Psoas muscle (tissue), 8 donors: ENCODE data around the gene ARHGEF10L. TPM values are rescaled to one million over a fixed set of nuclear protein-coding genes. Genes with fewer than 3 reads are reported as not detected.

Experiments used
- ATAC-seq, 4 donors: fragments of 200-7000 bp; cut with Tn5 transposase; one replicate each; pipeline ENCODE4 v1.9.1; 2020; ENCODE audit warnings: moderate library complexity in 3 of 4, mild to moderate bottlenecking in 2 of 4
- DNase-seq, 2 donors: peaks; one replicate each; pipeline ENCODE4 v3.0.0-alpha.2; 2020
- H3K27ac ChIP-seq: fragments of 200-600 bp; one replicate; pipeline ENCODE4 v1.8.0; 2022
- H3K27me3 ChIP-seq, 3 donors: fragments of 200-600 bp in 1 of 3; one replicate each; pipeline versions ENCODE4 v1.6.1 to v1.8.0; 2013 to 2022; ENCODE audit warnings: low read length in 2 of 3, mild to moderate bottlenecking in 2 of 3, moderate library complexity in 1 of 3; ENCODE audit not compliant: insufficient read depth in 3 of 3
- H3K36me3 ChIP-seq, 2 donors: fragments of 200-600 bp in 1 of 2; one replicate each; pipeline versions ENCODE4 v1.6.1 to v1.8.0; 2013 to 2022; ENCODE audit warnings: low read depth in 1 of 2, mild to moderate bottlenecking in 1 of 2, moderate library complexity in 1 of 2; ENCODE audit not compliant: insufficient read depth in 1 of 2
- H3K4me1 ChIP-seq: fragments of 200-600 bp; one replicate; pipeline ENCODE4 v1.8.0; 2022
- H3K4me3 ChIP-seq: fragments of 200-600 bp; one replicate; pipeline ENCODE4 v1.8.0; 2022; ENCODE audit warnings: mild to moderate bottlenecking
- H3K9me3 ChIP-seq: fragments of 200-600 bp; one replicate; pipeline ENCODE4 v1.8.0; 2022
- WGBS, 3 donors: extraction: QIAGEN DNeasy Blood & Tissue Kit; methylation state at CpG; one replicate each; pipeline versions ENCODE4 v1.1.6 to v1.1.7; 2013; 5-methylcytosine and 5-hydroxymethylcytosine counted together
- intact Hi-C, 2 donors: fragments of 100-400 bp; cut with DNase I; formaldehyde crosslinking; loops; one replicate each; pipeline versions ENCODE4 v1.11.0 to v1.14.2; 2022
- polyA plus RNA-seq, 3 donors: library from polyadenylated mRNA; stranded (reverse); fragments of 200-250 nt; gene quantifications; one replicate each; pipeline ENCODE4 v1.2.3, GENCODE V29; 2013
- total RNA-seq, 4 donors: library from RNA; stranded (reverse); fragmentation: NEBNext Ultra II Directional in 2 of 4; extraction: Animal tissue kit (Norgen Biotek cat#: 25700) in 2 of 4; gene quantifications; one replicate each; pipeline versions ENCODE4 v1.2.1 to v1.2.4, GENCODE V29; 2021 to 2023
- TF ChIP-seq, protein P1 (sequence below): fragments of 200-600 bp; IDR thresholded peaks from one replicate; pipeline ENCODE4 v1.8.0; 2022; ENCODE audit warnings: antibody characterized with exemption
- donor health status: healthy with polysubstance abuse.
- donor health status: DM: no; HTN: no; CAD: no; lungs with moderate emphysema.
- donor health status: Bipolar disorder and iron deficiency.
- donor health status: healthy.
- donor health status: DM: yes; HTN: yes; CAD: no.
- donor health status: DM: no; HTN: no; CAD: no.
- donor health status: DM: no; HTN: no; CAD: no.
- donor health status: DM: yes; HTN: yes; CAD: no.

ARHGEF10L gene
- total and polyA plus RNA-seq, 7 donors = 18.8 to 108 (median 37.1) TPM

DNA sequence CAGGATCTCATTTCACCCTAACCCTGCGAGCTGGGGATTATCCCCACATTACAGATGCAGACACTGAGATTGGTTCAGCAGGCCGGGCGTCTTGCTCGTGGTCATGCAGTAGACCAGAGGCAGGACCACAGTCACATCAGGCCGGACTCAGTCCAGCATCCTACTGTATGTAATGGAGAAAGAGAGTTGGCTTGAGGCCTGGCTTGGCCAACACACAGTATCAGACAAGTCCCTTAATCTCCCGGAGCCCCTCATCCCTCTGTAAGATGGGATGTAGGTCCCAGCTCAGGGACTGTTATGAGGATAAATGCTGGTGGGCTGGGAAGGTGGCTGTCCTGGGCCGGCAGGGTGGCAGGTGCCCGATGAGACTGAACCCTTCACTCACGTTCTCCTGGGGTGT is 149.5 kb downstream of the ARHGEF10L start:
- ATAC-seq (peak in 2 of 4 donors; percentile 20 to 25), DNase-seq (no peak)
- Histone ChIP-seq H3K9me3 (no peaks in the 10 kb centered on the region), H3K27me3 (no peaks in the 10 kb centered on the region), H3K4me3 (no peak overlapping the region), H3K36me3 (peaks cover 0 to 63% of the 10 kb centered on the region in 2 donors), H3K4me1 (peaks cover 5% of the 10 kb centered on the region), H3K27ac (no peak overlapping the region)
- TF ChIP-seq, protein P1, sequence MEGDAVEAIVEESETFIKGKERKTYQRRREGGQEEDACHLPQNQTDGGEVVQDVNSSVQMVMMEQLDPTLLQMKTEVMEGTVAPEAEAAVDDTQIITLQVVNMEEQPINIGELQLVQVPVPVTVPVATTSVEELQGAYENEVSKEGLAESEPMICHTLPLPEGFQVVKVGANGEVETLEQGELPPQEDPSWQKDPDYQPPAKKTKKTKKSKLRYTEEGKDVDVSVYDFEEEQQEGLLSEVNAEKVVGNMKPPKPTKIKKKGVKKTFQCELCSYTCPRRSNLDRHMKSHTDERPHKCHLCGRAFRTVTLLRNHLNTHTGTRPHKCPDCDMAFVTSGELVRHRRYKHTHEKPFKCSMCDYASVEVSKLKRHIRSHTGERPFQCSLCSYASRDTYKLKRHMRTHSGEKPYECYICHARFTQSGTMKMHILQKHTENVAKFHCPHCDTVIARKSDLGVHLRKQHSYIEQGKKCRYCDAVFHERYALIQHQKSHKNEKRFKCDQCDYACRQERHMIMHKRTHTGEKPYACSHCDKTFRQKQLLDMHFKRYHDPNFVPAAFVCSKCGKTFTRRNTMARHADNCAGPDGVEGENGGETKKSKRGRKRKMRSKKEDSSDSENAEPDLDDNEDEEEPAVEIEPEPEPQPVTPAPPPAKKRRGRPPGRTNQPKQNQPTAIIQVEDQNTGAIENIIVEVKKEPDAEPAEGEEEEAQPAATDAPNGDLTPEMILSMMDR = no peak
- intact Hi-C loops = no loop called here
- WGBS, 3 donors = 79 to 87% (median 80%) methylated on average over 9 of the region's 9 CpGs

DNA sequence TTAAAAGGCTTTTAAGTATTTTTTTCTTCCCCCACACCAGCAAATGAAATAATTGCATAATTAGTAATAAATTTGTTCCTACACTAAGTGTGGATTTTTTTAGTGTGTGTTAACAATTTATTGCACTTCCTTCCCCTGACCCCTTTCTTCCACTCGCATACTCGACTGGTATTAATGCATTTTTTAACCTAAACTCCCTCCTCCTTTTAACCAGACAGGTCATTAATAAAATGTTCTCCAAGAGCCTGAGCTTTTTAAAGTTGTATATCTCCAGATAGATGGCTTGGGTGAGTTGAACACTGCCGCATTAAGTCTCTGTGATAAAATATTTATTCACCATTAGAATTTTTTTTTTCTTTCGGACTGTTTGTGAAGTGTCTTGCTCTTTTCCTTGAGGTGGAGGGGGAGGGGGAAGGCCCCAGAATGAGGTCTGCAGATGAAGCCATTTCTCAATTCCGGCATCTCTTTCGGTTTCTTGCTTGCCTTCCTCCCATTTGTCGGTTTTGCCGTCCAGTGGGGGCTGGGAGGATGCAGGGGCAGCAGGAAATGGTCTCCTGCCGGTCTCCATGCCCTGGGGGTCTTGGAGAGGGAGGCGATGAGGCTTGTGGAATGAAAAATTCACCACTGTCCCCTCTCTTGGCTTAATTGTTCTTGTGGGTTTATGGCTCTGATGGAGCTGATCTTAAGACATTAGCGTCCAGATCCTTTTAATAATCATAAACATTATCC is 151.6 kb downstream of the ARHGEF10L start:
- intact Hi-C loops = no loop called here
- 62 to 72% (median 69%) methylated on average over 11 of the region's 11 CpGs for WGBS, 3 donors

DNA sequence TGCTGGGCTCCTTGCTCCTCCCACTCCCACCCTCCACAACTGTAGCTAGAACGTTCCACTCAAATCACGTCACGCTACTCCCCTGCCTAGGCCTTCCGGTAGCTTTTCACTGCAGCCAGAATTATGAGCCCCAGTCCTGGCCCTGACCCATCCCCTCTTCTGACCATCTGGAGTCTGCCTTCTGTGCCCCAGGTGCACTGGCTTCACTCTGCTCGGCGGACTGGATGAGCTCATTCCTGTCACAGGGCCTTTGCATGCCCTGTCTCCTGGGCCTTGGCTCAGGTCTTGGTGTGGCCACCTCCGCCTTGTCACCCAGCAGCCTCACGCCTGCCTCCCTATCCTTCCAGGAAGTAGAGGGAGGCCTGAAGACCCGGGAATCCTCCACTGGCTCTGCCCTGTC is 153.1 kb downstream of the ARHGEF10L start:
- TF ChIP-seq, protein P1 = no peak
- H3K4me1 ChIP-seq = no peaks in the 10 kb centered on the region
- 60 to 74% (median 65%) methylated on average over 9 of the region's 9 CpGs for WGBS, 3 donors
- DNase-seq (no peak), ATAC-seq (no peak)
- H3K36me3 ChIP-seq = peaks cover 0 to 78% of the 10 kb centered on the region in 2 donors
- no peaks in the 10 kb centered on the region for H3K9me3 ChIP-seq
- H3K27ac ChIP-seq = no peak overlapping the region
- H3K4me3 ChIP-seq = no peak overlapping the region
- intact Hi-C loops = no loop called here
- H3K27me3 ChIP-seq = no peaks in the 10 kb centered on the region

More for the DNA sequence above, 151.6 kb downstream of the ARHGEF10L start:
- H3K4me3 ChIP-seq = no peak overlapping the region
- ATAC-seq (no peak), DNase-seq (no peak)
- H3K4me1 ChIP-seq = peaks cover under 1% of the 10 kb centered on the region
- no peaks in the 10 kb centered on the region for H3K27me3 ChIP-seq
- peaks cover 0 to 73% of the 10 kb centered on the region in 2 donors for H3K36me3 ChIP-seq
- H3K9me3 ChIP-seq = no peaks in the 10 kb centered on the region
- H3K27ac ChIP-seq = no peak overlapping the region
- TF ChIP-seq, protein P1 = no peak

DNA sequence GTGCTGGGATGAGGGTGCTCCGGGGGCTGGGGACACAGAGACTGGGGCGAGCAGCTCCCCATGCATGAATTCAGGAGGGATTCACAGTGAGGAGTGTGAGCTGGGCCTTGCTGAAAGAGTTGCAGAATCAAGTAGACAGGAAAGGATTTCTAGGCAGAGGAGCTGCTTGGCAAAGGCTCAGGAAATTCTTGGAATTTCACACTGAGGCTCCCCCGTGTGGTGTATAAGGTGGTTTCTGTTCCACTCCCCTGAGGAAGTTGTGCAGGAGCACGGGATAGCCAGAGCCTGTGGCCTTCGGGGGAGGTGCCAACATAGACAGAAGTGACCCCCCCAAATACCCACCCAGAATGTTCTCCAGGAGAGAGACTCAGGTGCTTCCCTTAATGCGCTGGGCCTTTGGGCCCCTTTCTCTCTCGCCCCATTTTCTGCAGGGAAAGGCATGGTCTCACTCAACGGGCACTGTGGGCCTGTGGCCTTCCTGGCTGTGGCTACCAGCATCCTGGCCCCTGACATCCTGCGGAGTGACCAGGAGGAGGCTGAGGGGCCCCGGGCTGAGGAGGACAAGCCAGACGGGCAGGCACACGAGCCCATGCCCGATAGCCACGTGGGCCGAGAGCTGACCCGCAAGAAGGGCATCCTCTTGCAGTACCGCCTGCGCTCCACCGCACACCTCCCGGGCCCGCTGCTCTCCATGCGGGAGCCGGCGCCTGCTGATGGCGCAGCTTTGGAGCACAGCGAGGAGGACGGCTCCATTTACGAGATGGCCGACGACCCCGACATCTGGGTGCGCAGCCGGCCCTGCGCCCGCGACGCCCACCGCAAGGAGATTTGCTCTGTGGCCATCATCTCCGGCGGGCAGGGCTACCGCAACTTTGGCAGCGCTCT is 157.2 kb downstream of the ARHGEF10L start:
- Histone ChIP-seq H3K9me3 (no peaks in the 10 kb centered on the region), H3K36me3 (peaks cover 0 to 46% of the 10 kb centered on the region in 2 donors), H3K4me1 (no peaks in the 10 kb centered on the region), H3K4me3 (no peak overlapping the region), H3K27me3 (peaks cover 0 to 2% (median 0%) of the 10 kb centered on the region in 3 donors), H3K27ac (no peak overlapping the region)
- intact Hi-C loops = no loop called here
- TF ChIP-seq, protein P1 = no peak
- DNase-seq (no peak), ATAC-seq (peak; percentile 15 to 45 (median 42))
- 82 to 85% (median 84%) methylated on average over 39 to 42 of the region's 42 CpGs for WGBS, 3 donors
